Activated T-cell treated with anti-CD3 and anti-CD28 coated beads for 1 hour (primary cell): ENCODE measurements around the gene CPSF7.
A peak's percentile ranks its signal among the peaks of the same experiment; 100 is the strongest.
"Not testable (repeated sequence)": the region's sequence is repeated elsewhere in the genome, so short reads cannot be mapped to it uniquely, and the experiment has no call there.

Experiments
- DNase-seq: peaks from one replicate; pipeline ENCODE4 v3.0.0-alpha.2; 2020; ENCODE audit warnings: low read depth

CPSF7 gene

DNA sequence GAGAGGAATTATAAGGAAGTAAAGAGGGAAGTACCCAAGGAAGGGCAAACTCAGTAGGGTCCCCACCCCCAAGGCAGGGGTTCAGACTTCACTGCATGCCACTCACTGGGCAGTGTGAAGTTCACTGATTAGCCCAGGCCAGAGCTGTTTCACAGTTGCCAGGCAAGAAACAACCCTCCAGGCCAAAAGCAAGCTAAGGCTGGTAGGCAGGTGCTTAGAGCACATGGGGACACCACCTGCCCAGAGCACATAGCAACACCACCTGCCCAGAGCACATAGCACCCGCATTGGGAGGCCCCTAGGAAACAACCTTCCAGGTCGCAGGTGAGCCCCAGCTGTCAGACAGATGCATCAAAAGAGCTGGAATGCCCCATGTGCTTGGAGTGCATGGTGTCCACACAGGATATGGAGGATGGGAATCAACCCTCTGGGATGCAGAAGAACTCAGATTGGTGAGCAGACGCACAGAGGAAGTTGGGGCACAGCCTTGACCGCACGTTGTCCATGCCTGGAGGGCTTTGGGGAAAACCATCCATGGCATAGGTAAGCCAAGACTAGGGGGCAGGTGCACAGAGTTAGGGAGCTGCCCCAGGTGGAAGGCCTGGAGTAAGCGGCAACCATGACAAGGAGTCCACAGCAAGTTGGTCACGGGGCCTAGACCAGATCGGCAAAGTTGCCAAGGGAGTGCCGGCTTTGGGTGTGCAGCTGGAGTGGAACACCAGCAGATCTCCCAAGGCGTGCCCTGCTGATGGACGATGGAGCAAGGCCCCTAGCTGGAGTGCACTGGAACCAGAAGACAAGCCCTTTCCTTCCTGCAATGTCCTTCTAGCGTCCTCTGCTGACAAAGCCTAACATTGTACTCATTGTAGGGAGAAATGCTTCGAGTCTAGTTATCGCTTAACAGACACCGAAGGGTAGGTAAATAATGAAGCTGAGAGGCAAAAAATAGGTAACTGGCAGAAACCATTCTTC is 45.2 kb downstream of the CPSF7 start:
- no peak for DNase-seq

DNA sequence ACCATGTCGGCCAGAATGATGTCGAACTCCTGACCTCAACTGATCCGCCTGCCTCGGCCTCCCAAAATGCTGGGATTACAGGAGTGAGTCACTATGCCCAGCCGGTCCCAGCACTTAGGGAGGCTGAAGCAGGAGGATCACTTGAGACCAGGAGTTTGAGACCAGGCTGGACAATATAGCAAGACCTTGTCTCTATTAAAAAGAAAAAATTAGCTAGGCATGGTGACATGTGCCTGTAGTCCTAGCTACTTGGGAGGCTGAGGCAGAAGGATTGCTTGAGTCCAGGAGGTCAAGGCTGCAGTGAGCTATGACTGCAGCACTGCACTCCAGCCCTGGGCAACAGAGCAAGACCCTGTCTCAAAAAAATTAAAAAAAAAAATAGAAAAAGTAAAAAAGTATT is 45.9 kb downstream of the CPSF7 start:
- DNase-seq, result not testable (repeated sequence)

DNA sequence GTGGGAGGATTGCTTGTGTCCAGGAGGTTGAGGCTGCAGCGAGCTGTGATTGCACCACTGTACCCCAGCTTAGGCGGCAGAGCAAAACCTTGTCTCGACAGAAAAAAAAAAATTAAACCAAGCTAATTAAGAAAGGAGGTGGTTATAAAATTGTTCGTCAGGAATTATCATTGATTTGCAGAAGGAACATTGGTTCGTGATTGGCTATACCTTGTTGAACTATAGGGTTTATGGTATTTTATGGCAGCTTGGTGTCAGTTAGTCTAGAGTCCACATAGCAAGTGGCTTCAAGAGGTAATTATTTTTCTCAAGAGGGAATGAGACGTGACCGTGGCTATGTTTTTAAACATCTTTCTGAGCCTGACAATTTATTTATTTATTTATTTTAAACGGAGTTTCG is 48.9 kb downstream of the CPSF7 start:
- DNase-seq, result no peak

DNA sequence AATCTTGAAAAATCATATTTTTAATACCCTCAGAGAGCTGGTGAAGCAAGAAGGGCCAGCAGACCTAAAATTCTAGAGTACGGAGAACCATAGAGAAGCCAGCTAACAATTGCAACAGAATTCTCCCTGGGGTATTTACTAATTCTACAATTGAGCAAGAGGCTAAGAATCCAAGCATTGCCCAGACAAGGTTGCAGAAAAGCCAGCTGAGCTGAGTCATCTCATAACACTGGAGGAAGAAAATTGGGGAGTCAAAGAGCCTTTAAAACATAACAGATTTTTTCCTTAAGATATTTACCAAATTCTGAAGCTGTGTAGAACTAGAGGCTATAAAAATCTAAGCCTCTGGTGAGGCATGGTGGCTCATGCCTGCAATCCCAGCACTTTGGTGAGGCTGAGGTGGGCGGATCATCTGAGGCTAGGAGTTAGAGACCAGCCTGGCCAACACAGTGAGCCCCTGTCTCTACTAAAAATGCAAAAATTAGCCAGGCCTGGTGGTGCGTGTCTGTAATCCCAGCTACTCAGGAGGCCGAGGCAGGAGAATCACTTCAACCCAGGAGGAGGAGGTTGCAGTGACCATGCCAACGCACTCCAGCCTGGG is 51.0 kb downstream of the CPSF7 start:
- DNase-seq, result no peak

DNA sequence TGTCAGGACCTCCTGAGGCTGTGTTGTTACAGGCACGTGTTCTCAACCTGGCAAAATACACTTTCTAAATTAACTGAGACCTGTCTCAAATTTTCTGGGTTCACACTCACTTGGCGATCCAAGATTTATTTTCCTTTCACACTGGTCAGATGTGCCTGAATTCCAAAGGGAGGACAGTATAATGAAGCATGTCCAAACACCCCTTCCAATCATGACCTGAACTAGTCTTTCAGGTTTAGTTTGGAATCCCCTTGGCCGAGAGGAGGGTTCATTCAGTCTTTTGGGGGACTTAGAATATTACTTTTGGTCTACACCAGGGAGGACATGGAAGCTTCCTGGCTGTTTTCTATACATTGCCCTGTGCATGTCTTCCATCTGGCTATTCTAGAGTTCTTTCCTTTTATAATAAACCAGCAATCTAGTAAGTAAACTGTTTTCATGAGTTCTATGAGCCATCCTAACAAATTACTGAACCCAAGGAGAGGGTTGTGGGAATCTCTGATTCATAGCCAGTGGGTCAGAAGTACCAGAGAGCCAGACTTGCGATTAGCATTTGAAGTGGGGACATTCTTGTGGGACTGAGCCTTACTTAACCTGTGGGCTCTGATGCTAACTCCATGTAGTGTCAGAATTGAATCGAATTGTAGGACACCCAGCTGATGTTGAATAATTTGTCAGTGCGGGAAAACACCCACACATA is 52.2 kb downstream of the CPSF7 start:
- DNase-seq, result no peak

DNA sequence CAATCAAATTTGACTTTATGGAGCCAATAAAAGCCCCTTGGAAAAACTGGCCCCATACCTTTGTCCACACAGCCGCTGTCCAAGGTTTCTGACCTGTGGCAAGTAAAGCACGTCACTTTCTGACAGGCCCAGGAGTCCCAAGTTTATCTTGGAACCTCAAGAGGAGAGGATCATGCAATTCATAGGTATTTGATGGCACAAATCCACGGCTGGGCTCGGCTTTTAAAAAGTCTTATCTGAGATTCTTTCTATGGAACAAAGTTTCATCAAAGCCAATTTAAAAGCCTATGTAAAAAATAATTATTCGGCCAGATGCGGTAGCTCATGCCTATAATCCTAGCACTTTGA is 54.0 kb downstream of the CPSF7 start:
- DNase-seq, result no peak

DNA sequence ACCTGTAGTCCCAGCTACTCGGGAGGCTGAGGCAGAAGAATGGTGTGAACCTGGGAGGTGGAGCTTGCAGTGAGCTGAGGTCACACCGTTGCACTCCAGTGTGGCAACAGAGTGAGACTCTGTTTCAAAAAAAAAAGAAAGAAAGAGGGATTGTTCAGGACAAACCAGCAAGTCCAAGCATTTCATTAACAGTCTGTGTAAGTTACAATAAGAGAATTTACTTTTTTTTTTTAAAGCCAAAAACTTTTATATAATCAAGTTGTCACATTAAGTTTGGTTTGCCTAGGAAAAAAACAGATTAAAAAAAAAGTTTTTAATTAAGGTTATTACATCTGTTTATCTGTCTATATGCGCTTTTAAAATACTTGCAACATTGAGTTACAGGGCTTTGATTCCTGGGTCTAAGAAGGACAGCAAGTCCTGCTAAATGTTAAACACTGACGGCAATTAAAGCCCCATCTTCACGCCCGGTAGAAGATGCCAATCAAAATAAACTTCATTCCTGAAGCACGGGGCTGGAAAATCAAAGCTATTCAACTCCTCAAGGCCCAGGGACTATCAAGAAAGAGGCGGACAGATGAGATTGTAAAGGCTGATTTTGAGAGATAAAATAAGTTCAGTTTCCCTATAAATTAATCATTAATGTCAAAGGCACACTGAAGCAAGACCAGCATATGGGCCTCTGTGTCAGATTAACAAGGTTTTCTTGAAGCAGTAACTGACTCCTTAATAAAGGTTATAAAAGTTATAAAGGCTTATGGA is 56.9 kb downstream of the CPSF7 start:
- DNase-seq, result no peak

DNA sequence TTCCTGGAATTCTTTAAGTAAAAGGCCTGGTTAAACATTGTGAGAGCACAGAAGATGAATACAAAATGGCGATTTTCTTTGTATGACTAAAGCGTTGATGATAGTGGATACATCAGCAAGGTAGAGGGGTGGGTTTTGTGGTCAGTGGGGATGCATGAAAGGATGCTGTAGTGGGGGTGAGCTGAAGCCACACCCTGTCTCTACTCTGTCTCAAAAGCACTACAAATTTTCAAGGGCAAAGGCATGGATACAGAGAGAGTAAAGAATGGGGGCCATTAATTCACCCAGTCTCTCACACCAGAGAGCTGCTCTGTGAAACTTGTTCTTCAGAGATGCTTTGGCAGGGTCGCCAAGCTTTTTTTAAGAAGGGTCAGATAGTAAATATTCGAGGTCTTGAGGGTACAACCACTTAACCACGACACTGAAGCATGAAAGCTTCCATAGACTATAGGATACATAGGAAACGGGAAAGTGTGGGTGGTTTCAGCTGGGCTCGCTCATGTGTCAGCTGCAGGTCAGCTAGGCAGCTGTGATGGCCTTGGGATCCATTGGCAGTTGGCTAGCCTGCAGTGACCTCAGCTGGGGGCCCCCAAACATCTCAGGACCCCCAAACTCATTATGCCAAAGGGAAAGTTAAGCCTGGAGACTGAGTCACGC is 59.3 kb downstream of the CPSF7 start:
- DNase-seq, result no peak

DNA sequence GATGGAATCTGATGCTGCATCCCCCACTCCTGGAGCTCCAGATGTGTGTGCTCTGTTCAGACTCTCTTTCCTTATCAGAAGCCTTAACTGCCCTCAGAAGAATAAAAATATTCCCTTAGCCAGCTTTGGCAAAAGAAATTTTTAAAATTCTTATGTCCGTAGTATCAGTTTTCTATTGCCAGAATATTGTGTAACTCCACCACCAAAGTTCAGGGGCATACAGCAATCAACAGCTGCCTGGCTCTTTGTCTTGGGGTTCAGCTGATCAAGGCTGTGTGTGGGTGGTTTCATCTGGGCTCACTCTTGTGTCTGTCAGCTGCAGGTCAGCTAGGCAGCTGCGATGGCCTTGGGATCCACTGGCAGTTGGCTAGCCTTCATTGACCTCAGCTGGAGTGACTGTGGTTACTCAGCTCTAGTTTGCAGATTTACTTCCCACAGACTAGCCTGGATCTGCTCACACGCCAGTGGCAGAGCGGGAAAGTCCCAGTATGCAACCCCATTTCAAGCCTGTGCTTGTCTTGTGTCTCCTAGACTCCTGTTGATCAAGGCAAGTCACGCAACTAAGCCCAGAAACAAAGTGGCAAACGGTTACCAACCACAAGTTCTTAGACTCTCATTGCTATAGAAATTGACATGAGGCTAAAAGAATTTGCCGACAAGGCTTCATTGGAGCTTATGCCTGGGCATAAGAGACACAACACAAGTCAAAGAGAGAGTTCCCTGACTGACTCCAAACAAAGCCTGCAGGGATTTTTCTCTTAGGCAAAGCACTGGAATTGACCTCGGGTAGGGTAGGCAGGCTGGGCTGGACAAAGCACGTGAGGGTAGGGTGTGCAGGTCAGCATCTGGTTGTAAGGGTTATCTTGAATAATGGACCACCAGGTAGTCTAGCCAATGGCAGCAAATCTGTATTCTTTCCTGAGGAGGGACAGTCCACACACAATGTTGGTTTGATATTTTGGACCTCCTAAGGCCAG is 60.1 kb downstream of the CPSF7 start:
- no peak for DNase-seq

DNA sequence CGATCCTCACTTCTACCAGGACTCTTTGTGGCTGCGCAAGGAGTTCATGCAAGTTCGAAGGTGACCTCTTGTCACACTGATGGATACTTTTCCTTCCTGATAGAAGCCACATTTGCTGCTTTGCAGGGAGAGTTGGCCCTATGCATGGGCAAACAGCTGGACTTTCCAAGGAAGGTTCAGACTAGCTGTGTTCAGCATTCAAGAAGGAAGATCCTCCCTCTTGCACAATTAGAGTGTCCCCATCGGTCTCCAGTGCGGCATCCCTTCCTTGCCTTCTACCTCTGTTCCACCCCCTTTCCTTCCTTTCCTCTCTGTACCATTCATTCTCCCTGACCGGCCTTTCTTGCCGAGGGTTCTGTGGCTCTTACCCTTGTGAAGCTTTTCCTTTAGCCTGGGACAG is 61.1 kb downstream of the CPSF7 start:
- DNase-seq, result no peak

DNA sequence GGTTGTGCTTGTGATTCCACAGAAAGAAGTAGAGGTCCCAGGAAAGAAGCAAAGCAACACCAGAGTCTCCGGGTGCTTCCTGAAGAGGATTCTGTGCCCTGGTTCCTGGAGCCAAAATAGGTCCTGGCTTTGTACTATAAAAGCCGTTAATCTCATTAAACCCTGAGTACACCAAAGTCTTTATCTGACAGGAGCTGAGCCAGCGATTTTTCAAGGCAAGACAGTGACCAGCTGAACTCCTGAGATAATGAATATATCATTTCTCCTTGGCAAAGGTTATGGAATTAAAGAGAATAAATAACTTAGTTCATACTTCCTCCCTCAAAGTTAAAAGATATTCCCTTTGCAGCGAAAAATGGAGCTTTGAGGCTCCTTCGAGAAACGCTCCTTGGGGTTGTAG is 62.4 kb downstream of the CPSF7 start:
- DNase-seq, result no peak

DNA sequence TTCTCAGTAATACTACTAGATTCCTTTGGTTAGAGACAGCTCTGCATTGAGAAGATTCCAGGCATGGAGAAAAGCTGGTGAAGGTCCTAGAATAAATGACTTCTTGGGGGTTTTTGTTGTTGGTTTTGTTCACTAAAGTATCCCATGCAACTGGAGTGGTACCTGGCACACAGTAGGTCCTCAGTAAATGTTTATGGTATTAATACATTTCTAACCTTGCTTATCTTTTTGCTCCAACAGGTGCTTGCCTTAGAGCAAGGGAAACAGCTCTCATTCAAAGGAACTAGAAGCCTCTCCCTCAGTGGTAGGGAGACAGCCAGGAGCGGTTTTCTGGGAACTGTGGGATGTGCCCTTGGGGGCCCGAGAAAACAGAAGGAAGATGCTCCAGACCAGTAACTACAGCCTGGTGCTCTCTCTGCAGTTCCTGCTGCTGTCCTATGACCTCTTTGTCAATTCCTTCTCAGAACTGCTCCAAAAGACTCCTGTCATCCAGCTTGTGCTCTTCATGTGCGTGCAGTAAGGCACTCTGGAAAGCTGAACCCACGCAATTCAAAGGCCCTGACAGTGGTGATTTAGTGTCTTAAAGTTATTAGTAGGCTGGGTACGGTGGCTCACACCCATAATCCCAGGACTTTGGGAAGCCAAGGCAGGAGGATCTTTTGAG is 65.6 kb downstream of the CPSF7 start:
- no peak for DNase-seq

DNA sequence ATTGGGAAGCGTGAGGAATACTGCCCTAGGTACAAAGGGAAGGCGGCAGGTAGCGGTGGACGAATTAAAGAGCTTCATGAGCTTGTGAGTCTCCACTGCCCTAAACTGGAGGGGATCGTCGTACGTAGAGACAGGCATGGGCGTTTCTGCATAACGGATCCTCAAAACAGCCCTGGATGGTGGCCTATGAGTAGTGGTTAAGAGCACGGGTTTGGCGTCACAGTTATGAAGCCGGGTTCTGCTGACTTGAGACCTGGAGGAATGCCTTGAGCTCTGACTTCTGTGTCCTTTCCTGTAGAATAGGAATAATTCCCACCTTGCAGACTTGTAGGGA is 67.3 kb downstream of the CPSF7 start:
- peak; percentile 15 for DNase-seq

DNA sequence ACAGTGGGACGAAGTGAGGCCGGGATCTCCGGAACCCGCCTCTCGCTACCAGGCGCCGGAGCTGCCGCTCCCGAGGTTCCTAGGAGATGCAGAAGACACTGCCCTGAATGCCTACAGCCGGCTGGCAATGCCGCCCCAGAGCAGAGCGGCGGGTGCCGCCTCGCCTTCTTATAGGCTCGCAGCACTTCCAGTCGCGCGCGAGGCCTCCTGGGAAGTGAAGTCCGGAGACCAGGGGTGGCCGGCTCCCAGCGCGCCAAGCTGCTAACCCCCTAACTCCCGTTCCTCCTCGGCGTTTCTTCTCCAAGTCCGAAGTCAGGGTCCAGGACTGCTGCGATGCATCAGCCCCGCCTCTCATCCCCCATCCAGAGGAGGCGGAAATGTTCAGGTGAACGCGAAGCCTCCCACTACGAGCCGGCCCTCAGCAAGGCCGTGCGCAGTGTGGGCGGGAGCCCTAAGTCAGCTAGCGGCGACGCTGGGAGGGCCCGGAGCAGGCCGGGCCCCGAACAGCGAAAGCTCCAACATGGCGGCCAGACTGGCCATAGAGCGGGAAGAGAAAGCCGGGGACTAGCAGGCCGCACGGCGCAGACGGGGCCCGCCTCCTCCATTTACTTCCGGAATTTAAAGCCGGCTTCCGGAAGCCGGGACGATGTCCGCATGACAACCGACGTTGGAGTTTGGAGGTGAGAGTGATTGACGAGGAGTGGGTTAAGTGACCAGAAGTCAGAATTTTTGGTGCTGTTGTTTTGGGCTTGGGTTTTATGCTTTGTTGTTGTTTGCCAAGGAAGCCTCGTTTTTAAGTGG is 67.8 kb downstream of the CPSF7 start, which contains the start of the genes CYB561A3 and TMEM138:
CYB561A3 (minus strand) TSS at position 142 of the 801 bp plus-strand sequence. CDS start 5,169 bp downstream, outside the sequence.
TMEM138 (plus strand) TSS at position 634 of the 801 bp plus-strand sequence. CDS start 2,017 bp downstream, outside the sequence.
- peak; percentile 74 for DNase-seq

DNA sequence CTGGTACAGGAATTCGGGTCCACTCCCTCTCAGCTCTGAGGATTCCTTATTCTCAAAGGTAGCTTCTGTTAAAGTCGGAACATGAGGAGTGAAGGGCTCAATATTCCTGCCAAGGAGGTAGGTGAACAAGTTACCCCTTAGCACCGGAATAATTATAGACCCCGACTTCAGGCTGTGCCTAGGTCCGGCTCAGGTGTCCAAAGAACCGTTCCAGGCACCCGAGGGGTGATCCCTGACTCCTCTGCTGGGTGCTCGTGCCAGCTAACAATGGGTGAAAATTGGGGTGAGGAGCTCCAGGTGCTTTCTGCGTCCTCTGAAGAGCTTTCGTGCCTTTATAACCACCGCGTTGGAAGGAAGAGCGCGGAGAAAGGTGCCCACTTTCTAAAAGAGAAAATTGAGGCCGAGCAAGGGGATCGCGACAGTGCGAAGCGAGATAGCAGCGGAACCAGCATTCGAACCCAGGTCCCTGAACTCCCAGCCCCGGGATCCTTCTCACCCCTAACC is 68.5 kb downstream of the CPSF7 start:
- DNase-seq, result no peak

DNA sequence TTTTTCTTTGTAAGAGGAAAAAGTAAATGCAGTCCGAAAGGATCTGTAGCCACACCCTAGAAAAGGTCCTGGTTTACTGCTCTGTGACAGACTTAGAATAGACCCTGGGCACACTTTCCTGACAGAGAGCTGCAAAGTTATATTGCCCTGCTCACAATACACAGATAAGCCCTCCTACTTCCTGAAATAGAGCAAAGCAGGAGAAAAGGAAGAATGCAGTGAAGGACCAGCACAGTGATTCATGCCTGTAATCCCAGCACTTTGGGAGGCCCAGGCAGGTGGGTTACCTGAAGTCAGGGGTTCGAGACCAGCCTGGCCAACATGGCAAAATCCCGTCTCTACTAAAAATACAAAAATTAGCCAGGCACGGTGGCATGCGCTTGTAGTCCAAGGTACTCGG is 70.3 kb downstream of the CPSF7 start:
- no peak for DNase-seq

DNA sequence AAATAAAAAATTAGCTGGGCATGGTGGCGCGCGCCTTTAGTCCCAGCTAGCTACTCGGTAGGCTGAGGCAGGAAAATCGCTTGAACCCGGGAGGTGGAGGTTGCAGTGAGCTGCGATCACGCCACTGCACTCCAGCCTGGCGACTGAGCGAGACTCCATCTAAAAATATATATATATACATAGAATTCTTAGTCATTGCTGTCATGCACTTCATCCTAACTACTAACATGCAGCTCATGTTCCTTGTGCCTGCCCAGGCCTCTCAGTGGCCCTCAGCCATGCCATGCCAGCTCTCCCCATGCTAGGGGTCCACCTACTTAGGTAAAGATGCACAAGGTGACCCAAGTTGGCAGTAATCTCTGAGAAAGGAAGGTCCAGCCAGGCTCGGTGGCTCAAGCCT is 71.2 kb downstream of the CPSF7 start:
- no peak for DNase-seq

DNA sequence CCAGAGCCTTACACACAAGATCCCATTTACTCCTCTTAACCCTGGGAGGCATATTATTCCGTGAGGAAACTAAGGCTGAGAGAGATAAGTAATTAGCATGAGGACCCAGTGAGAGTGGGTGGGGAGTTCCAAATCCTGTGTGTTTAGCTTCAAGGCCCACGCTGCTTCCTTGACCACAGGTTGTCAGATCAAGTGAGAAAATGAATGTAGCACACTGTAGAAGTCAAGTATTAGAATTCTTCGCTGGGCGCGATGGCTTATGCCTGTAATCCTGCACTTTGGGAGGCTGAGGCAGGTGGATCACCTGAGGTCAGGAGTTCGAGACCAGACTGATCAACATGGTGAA is 71.9 kb downstream of the CPSF7 start:
- no peak for DNase-seq
